SH-SY5Y (cell line): ENCODE measurements around the gene BRWD1.

Source experiments
- GATA2 ChIP-seq: IDR thresholded peaks from 2 replicates; pipeline ENCODE4 v1.6.1; 2011; ENCODE audit warnings: mild to moderate bottlenecking, low read depth, low read length
- GATA3 ChIP-seq: IDR thresholded peaks from 2 replicates; pipeline ENCODE4 v1.6.1; 2011; ENCODE audit warnings: low read depth, mild to moderate bottlenecking, low read length, moderate library complexity

DNA sequence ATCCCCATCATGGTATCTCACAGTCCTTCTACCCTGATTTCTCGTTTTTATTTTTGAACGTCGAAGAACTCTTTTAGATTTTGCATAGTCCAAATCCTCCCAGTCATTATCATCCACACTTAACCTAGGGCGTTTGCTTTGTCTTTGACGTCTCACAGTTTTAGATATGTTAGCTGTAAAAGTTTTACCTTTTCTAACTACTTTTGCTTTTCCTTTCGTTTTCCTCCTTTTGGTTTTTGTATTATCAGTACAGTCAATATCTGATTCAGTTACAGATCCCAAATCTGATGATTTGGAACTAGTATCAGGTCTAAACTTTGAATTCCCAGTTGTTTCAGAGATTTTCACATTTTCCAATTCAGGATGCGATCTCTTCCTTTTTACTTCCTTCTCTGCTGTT is 117.1 kb downstream of the BRWD1 start:
- TF ChIP-seq GATA2 = no peak
- no peak for TF ChIP-seq GATA3
